GM03348 (cell line): ENCODE data around the gene SNRNP25.
A peak's percentile ranks its signal among the peaks of the same experiment; 100 is the strongest.

Source experiments
- DNase-seq: peaks from one replicate; pipeline ENCODE4 v3.0.0; 2012; ENCODE audit warnings: low spot score

SNRNP25 gene

GRCh38 chr16:104355-104754 is 50.7 kb downstream of the SNRNP25 start:
- no peak for DNase-seq

- DNase-seq, result no peak
Measured at GRCh38 chr16:104928-105327, 51.3 kb downstream of the SNRNP25 start.

GRCh38 chr16:105521-105920 is 51.9 kb downstream of the SNRNP25 start:
- DNase-seq, result no peak

- DNase-seq, result peak; percentile 88
Measured at GRCh38 chr16:106623-107324, 53.1 kb downstream of the SNRNP25 start.
